ENCODE measurements around the gene DSCAM. TPM values are rescaled to one million over a fixed set of nuclear protein-coding genes. Genes with fewer than 3 reads are reported as not detected.
"Not testable (repeated sequence)": the region's sequence is repeated elsewhere in the genome, so short reads cannot be mapped to it uniquely, and the experiment has no call there.

The DSCAM gene
- total RNA-seq, 2 donors from 2014 or later, result not detected

- H3K36me3 Mint-ChIP-seq, result no peaks in the 10 kb centered on the region
- H3K9me3 Mint-ChIP-seq, result peaks cover 5 to 6% of the 10 kb centered on the region in 2 donors
- no peak for DNase-seq (ENCODE audit: low spot score in 2 of 2)
- H3K27ac Mint-ChIP-seq, result no peak overlapping the region
- ATAC-seq, result no peak
Observed at GRCh38 chr21:40463176-40463575, 383.8 kb downstream of the DSCAM start.

DNA sequence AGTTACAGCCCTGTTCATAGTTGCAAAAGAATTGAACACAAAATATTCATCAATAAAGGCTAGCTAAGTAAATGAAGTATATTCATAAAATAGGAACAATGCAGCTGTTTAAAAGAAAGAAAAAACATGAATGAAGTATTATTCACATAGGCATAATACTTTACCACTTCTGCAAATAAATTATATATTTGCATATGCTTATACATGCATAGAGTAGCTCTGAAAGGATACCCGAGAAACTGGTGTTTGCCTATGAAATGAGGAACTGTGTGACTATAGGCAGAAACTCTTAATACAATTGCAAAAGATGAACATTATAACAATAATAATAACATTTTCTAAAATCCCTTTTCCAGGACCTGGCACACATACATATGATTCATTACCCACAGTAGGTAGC lies 385.9 kb downstream of the DSCAM start:
- H3K9me3 Mint-ChIP-seq, result peaks cover 5 to 6% of the 10 kb centered on the region in 2 donors
- DNase-seq (ENCODE audit: low spot score in 2 of 2) (no peak), ATAC-seq (no peak)
- no peak overlapping the region for H3K27ac Mint-ChIP-seq
- H3K36me3 Mint-ChIP-seq, result no peaks in the 10 kb centered on the region

- ATAC-seq (no peak), DNase-seq (ENCODE audit: low spot score in 2 of 2) (no peak)
- no peaks in the 10 kb centered on the region for H3K36me3 Mint-ChIP-seq
- H3K9me3 Mint-ChIP-seq, result peaks cover 0 to 3% of the 10 kb centered on the region in 2 donors
- H3K27ac Mint-ChIP-seq, result no peak overlapping the region
Observed at GRCh38 chr21:40457741-40458140, 389.2 kb downstream of the DSCAM start.

- Mint-ChIP-seq H3K27ac (no peak overlapping the region), H3K9me3 (peaks cover 0 to 3% of the 10 kb centered on the region in 2 donors), H3K36me3 (no peaks in the 10 kb centered on the region)
- DNase-seq (ENCODE audit: low spot score in 2 of 2) (no peak), ATAC-seq (no peak)
Observed at GRCh38 chr21:40454057-40454456, 392.9 kb downstream of the DSCAM start.

DNA sequence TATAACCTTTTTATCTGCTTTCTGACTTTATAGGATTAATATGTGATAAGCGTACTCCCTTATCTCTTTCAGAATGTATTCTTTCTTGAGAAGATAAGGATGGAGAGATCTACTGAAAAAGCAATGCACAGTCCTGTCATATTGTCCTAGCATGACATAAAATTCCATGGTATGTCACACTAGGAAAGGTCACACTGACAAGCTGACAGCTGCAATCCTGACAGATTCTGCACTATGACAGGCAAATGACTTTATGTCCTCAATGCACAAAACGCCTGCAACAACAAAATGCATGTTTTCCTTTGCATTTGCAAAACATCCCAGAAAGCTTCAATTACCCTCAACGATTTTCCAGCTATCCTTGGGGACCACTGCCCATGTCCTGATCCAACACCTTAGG lies 393.8 kb downstream of the DSCAM start:
- peaks cover 0 to 3% of the 10 kb centered on the region in 2 donors for H3K9me3 Mint-ChIP-seq
- no peak overlapping the region for H3K27ac Mint-ChIP-seq
- ATAC-seq (no peak), DNase-seq (ENCODE audit: low spot score in 2 of 2) (no peak)
- H3K36me3 Mint-ChIP-seq, result no peaks in the 10 kb centered on the region

DNA sequence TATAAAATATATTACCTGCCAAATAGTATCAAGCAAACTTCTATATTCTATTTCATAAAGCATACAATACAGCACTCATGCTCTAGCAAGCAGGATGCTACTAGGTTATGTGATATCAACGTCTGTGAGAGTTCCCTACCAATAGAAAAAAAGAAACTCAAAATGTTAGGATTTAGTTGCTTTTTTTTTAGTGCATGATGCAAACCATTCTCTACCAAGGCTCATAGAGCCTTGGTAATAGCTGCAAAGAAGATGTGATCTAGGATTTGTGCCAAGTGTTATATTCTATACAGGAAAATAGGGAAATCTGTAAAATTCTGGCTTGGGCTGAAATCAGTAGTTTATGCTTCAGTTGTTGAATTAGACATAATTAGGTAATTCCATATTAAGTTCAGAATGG lies 394.4 kb downstream of the DSCAM start:
- Mint-ChIP-seq H3K36me3 (no peaks in the 10 kb centered on the region), H3K9me3 (peaks cover 0 to 3% of the 10 kb centered on the region in 2 donors), H3K27ac (no peak overlapping the region)
- no peak for ATAC-seq
- no peak for DNase-seq (ENCODE audit: low spot score in 2 of 2)

GRCh38 chr21:40447016-40447415 lies 399.9 kb downstream of the DSCAM start:
- no peak for DNase-seq (ENCODE audit: low spot score in 2 of 2)
- no peak for ATAC-seq
- H3K36me3 Mint-ChIP-seq, result peaks cover 0 to 7% of the 10 kb centered on the region in 2 donors
- no peak overlapping the region for H3K27ac Mint-ChIP-seq
- H3K9me3 Mint-ChIP-seq, result peaks cover 7 to 14% of the 10 kb centered on the region in 2 donors

- Mint-ChIP-seq H3K36me3 (peaks cover 0 to 7% of the 10 kb centered on the region in 2 donors), H3K27ac (no peak overlapping the region), H3K9me3 (peaks cover 7 to 14% of the 10 kb centered on the region in 2 donors)
- DNase-seq (ENCODE audit: low spot score in 2 of 2), result no peak
- no peak for ATAC-seq
Observed at GRCh38 chr21:40445349-40445921, 401.5 kb downstream of the DSCAM start.

- DNase-seq (ENCODE audit: low spot score in 2 of 2); H3K9me3 Mint-ChIP-seq; H3K27ac Mint-ChIP-seq; ATAC-seq; H3K36me3 Mint-ChIP-seq: not testable (repeated sequence)
Observed at GRCh38 chr21:40439581-40439980, 407.4 kb downstream of the DSCAM start.

DNA sequence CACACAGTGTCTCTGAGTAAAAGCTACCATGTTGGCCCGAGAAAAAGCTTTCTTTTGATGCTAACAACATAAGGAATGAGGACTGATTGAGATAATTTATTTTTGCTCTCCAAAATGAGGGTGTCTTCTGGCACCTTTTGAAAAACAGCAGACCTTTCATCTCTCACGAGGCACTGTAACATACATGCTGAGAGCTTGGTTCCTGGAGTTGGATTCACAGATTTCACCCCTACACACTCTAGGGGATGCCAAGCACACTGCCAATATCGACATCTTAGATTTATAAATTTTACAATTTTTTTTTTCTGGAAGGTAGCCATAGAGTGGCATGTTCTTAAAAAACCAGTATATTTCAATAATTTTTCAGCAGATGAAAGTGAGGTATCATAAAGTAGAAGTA lies 408.3 kb downstream of the DSCAM start:
- DNase-seq (ENCODE audit: low spot score in 2 of 2) (no peak), ATAC-seq (no peak)
- no peak overlapping the region for H3K27ac Mint-ChIP-seq
- no peaks in the 10 kb centered on the region for H3K36me3 Mint-ChIP-seq
- peaks cover 0 to 3% of the 10 kb centered on the region in 2 donors for H3K9me3 Mint-ChIP-seq

DNA sequence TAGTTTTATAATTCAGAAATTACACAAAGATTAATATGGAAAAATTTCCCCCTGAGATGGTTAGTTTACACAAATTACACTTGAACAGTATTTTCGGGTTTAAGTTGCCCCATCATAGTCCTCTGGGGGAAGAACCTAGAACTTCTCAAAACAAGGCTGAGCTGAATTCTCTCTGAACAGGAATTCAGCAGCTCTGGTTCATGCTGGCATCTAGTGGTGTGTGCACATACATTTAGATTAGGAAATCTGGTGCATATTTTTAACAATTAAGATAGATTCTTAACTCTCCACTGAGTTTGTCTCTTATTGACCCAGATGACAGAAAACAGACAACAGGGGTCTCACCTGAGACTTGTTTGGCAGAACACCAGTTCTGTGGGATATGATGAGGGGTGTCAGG lies 410.7 kb downstream of the DSCAM start:
- Mint-ChIP-seq H3K27ac (no peak overlapping the region), H3K36me3 (no peaks in the 10 kb centered on the region), H3K9me3 (peaks cover 0 to 5% of the 10 kb centered on the region in 2 donors)
- no peak for ATAC-seq
- no peak for DNase-seq (ENCODE audit: low spot score in 2 of 2)

GRCh38 chr21:40433538-40433937 lies 413.4 kb downstream of the DSCAM start:
- Mint-ChIP-seq H3K36me3 (no peaks in the 10 kb centered on the region), H3K9me3 (peaks cover 0 to 8% of the 10 kb centered on the region in 2 donors), H3K27ac (no peak overlapping the region)
- no peak for ATAC-seq
- no peak for DNase-seq (ENCODE audit: low spot score in 2 of 2)

GRCh38 chr21:40425981-40426380 lies 421.0 kb downstream of the DSCAM start:
- no peak for DNase-seq (ENCODE audit: low spot score in 2 of 2)
- Mint-ChIP-seq H3K9me3 (peaks cover 0 to 3% of the 10 kb centered on the region in 2 donors), H3K36me3 (no peaks in the 10 kb centered on the region), H3K27ac (no peak overlapping the region)
- ATAC-seq, result no peak

DNA sequence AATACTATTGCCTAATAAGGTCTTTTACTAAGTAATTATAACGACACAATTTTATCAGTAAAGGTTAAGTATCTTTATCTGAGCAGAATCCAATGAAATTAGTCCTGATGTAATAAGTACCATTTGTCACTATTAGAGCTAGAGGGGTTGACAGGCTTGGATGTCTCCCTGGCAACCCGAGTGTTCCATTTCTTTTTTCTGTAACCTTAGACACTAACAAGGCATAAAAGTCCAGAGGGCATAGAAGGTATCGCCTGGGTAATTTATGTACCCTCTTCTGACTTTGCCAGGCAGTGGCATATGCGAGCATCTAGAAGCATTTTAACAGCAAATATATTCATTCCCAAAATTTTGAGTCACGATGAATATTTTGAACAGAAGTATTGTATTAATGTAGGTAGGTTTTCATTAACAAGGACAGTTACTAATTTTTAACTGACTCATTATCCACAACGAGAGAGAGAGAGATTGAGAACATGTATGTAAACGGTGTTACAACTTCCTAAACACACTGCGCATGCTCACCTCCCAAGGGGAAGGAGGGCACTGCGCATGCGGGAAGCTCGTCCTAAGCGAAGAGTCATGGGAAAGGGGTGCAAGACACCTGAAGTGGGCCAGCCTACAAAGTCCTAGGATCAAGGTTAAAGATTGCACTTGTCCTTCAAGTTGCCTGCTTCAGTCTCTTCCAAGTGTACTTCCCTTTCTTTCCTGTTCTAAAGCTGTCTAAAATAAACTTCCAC lies 423.9 kb downstream of the DSCAM start:
- ATAC-seq, result no peak
- H3K9me3 Mint-ChIP-seq, result peaks cover 5 to 6% of the 10 kb centered on the region in 2 donors
- H3K27ac Mint-ChIP-seq, result no peak overlapping the region
- peaks cover 3 to 5% of the 10 kb centered on the region in 2 donors for H3K36me3 Mint-ChIP-seq
- DNase-seq (ENCODE audit: low spot score in 2 of 2), result no peak

GRCh38 chr21:40421121-40421520 lies 425.8 kb downstream of the DSCAM start:
- H3K36me3 Mint-ChIP-seq, result peaks cover 6 to 7% of the 10 kb centered on the region in 2 donors

GRCh38 chr21:40416572-40416971 lies 430.4 kb downstream of the DSCAM start:
- DNase-seq (ENCODE audit: low spot score in 2 of 2), result no peak
- ATAC-seq, result no peak
- H3K36me3 Mint-ChIP-seq, result peaks cover 6 to 7% of the 10 kb centered on the region in 2 donors
- no peak overlapping the region for H3K27ac Mint-ChIP-seq
- H3K9me3 Mint-ChIP-seq, result peaks cover 6 to 18% of the 10 kb centered on the region in 2 donors

More at GRCh38 chr21:40421121-40421520, 425.8 kb downstream of the DSCAM start:
- no peak for ATAC-seq
- no peak for DNase-seq (ENCODE audit: low spot score in 2 of 2)
- no peak overlapping the region for H3K27ac Mint-ChIP-seq
- peaks cover 6 to 12% of the 10 kb centered on the region in 2 donors for H3K9me3 Mint-ChIP-seq

GRCh38 chr21:40408561-40408960 lies 438.4 kb downstream of the DSCAM start:
- DNase-seq (ENCODE audit: low spot score in 2 of 2) (no peak), ATAC-seq (no peak)
- Mint-ChIP-seq H3K27ac (no peak overlapping the region), H3K36me3 (peaks cover 0 to 4% of the 10 kb centered on the region in 2 donors), H3K9me3 (peaks cover 0 to 12% of the 10 kb centered on the region in 2 donors)

- H3K9me3 Mint-ChIP-seq, result no peaks in the 10 kb centered on the region
- ATAC-seq, result no peak
- no peaks in the 10 kb centered on the region for H3K36me3 Mint-ChIP-seq
- no peak overlapping the region for H3K27ac Mint-ChIP-seq
- no peak for DNase-seq (ENCODE audit: low spot score in 2 of 2)
Observed at GRCh38 chr21:40404396-40404800, 442.6 kb downstream of the DSCAM start.

Data from activated naive CD4-positive, alpha-beta T cell treated with anti-CD3 and anti-CD28 coated beads, Interleukin-2, amount 50 U/mL, for 72 hours (primary cell).